DMS114 treated with DMSO at 0.1 percent for 48 hours (cell line): ENCODE measurements around the gene NCOA5.

ENCODE experiments used
- DNase-seq: peaks from one replicate; lab custom pipeline; 2025; ENCODE audit not compliant: unreplicated experiment; lab: John Stamatoyannopoulos, UW

NCOA5 gene

DNA sequence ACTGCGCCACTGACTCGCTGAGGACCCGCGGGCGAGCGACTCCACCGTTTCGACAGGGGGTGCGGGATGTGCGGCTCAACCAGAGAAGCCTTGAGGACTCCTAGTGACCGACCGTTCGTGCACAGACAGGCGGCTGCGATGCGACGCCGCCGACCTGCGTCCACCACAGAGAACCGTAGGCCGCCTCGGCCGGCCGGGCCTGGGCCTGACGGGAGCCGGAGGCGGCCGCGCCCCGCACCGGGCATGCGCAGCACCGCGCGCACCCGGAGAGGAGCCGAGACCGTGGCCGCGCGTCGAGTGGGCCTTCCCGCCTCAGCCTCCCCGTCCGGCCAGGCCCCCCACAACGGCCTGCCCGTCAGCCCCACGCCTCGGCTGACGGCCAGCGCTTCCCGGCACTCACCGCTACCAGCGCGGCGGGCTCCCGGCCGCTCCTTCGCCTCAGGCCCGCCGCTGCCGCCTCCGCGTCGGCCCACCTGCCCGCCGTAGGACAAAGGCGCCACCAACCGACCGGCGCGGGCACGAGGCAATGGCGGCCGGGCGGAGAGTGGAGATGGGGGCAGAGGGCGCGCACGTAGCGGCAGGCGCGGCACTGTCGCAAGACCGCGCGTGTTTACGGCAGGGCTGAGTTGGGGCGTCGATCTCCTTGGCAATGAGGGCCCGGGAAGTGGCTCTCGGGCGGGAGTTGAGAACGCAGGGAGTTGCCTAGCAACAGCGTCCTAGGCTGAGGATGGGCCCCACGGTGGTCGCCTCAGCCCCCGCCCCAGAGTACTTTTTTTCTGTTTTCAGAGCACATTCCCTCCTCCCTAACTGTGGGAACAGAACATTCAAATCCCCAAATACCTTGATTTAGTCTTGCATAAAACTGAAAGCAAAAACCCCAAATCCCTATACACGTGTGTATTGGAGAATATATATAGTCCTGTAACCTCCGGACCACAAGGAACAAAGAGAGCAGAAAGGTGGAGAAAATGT is at the start of gene NCOA5:
Gene NCOA5 (minus strand): TSS at position 546 of the 972 bp plus-strand sequence. CDS start 10,538 bp downstream, outside the sequence.
- peak; percentile 84 for DNase-seq

DNA sequence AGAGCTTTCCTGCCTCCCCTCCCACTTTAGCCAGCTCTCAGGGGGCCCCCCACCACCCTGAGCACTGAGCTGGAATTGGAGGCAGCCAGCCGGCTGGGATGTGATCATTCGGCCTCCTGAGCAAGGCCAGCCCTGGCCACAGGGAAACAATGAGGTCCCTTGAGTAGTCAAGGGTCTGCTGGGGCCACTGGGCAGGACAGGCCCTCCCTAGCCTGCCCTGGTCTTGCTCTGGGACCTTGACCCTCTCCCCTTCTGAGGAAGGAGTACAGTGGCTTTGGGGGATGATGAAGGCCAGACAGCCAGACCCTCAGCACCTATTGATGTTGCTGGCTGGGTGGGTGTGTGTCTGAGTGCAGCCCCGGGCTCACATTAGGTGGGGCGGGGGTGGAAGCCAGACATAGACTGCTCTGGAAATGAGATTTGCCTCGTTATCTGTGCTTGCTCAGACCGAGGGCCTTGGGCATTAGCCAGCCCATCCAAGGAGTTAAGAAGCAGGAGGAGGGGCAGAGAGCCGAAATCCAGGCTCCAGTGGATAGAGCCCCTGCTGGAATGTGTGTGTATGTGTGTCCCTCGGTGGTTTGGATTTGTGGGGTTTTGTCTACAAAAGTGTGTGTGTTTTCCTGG is 49.6 kb upstream of the NCOA5 start:
- DNase-seq: no peak

- no peak for DNase-seq
These were observed 48.1 kb upstream of the NCOA5 start for GRCh38 chr20:46137816-46138215.

- DNase-seq: no peak
These were observed 46.3 kb upstream of the NCOA5 start for GRCh38 chr20:46135856-46136633.

DNA sequence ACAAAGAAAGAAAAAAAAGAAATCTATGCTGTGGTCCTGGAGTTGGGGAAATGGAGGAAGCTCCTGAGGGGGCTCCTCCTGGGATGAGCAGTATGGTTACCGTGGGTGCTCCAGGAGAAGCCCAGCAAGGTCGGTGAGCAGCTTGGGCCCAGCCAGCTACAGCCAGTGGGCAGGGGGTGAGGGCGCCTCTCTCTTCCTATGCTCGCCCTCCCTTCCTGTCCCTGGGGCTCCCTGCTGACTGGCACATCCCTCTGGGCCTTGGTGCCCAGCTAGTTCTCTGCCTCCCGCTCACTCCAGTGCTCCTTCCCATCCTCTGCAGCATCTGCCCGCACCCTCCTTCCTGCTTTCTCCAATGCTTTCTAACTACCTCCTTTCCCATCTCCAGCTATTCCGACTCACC is 45.0 kb upstream of the NCOA5 start:
- DNase-seq: no peak

GRCh38 chr20:46133886-46134654 is 44.3 kb upstream of the NCOA5 start:
- DNase-seq: no peak

DNA sequence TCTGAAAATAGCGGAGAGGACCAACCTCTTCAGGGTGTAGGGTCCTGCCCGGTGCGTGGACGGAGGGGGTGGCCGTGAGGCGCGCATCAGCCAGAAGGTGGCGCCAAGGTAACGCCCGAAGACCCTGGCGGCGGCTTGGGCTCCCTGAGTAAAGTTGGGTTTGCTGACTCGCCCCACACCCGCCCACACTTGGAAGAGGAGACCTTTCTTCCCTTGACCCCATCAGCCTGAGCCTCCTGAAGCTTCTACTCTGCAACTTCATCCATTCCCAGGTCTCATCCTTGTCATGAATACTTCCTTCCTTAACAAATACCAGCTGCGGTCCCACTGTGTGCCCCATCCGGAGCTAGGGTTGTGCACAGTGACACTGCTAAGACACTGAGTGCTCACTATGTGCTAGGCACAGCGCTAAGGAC is 43.0 kb upstream of the NCOA5 start:
- peak; percentile 27 for DNase-seq

GRCh38 chr20:46131396-46131795 is 41.6 kb upstream of the NCOA5 start:
- DNase-seq: no peak

- DNase-seq: no peak
These were observed 40.8 kb upstream of the NCOA5 start for GRCh38 chr20:46130534-46130933.

- no peak for DNase-seq
These were observed 40.3 kb upstream of the NCOA5 start for GRCh38 chr20:46129955-46130481.

- DNase-seq: no peak
These were observed 38.8 kb upstream of the NCOA5 start for GRCh38 chr20:46128310-46129151.

DNA sequence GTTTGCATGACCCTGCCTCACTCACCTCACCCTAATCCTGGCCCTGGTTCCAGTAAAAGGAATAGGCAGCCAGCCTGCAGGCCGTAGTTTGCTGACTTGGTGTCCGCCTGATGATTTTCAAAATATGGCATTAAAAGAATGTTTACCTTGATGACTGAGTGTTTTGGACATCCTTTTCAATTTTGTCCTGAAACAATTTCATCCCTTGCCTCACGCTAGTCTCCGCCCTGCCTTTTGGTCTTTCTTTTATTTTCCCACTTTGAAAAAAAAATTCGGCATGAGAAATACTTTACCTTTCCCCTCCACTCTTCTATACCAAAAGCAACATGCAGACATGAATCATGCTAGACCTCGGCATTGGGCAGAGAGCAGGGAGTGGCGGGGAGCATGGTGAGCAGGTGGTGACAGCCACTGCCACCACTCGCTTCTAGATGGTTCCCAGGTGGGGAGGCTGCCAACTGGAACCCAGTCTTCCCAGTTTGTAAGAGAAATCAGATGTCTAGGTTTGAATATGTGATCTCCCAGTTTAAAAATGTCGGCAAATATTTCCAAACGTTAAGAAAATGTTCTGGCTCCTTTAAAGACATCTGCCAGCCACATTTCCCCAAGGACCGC is 37.7 kb upstream of the NCOA5 start:
- DNase-seq: no peak

DNA sequence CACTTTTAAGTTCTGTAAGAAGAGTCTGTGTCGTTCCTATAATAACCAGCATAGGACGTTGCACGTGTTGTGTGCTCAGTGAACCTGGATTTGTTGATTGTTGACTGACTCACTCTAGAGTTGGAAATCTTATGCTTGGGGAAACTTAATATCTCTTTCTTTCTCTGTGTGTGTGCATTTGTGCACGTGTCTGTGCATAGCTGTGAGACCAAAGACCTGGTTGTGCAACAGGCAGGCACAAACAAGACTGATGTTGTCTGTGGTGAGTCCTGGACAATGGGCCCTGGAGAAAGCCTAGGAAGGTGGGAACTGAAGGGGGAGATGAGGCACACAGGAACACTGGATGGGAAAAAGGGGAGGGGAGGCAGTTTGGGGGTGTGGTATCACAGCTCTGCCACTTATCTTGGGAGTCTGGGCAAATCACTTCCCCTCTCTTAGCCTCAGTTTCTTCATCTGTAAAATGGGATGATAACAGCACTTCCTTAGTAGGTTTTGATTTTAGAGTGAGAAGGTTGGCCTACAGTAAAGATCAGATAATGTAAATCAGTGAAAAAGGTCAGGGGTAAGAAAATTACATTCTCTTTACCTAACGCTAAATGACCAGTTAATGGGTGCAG is 36.8 kb upstream of the NCOA5 start:
- no peak for DNase-seq

- no peak for DNase-seq
These were observed 33.9 kb upstream of the NCOA5 start for GRCh38 chr20:46123482-46124245.

DNA sequence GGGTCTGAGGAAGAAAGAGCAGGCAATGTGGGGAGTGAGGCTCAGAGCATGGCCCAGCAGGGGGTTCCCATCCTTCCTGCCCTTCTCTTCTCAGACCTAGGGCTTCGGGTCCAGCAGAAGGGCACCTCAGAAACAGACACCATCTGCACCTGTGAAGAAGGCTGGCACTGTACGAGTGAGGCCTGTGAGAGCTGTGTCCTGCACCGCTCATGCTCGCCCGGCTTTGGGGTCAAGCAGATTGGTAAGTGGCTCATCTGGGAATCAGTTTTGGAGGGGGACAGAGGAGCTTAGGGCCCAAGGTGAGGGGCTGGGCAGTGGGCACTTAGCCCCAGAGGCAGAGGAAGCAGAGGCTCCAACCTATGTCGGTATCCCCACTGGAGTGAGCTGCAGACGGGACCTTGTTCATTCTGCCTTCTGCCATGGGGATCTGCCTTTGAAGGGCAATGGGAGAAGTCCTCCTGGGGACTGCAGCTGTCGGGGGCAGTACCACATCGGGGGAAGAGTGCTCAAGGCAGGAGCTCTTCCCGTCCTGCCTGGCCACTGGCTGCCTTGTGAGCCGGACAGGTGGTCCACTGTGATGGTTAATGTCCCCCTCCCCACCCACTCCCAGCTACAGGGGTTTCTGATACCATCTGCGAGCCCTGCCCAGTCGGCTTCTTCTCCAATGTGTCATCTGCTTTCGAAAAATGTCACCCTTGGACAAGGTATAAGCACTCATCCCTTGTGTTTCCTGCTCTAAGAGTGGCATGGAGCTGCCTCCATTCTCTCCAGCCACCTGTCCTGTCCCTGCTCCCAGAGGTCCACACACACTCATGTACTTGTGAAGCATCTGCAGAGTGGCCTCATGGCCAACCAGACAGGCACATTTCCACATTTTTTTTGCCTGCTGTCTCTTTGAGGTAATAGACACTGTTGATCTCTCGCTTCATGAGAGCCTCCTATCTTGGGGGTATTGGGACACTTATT is 33.0 kb upstream of the NCOA5 start:
- DNase-seq: no peak

GRCh38 chr20:46122071-46122470 is 32.3 kb upstream of the NCOA5 start:
- no peak for DNase-seq
